GM18505 (cell line): ENCODE data around the gene DHRS4.
"Not testable (repeated sequence)": the region's sequence is repeated elsewhere in the genome, so short reads cannot be mapped to it uniquely, and the experiment has no call there.

Source experiments
- ATAC-seq: cut with Tn5 transposase; IDR thresholded peaks from one replicate; pipeline ENCODE4 v1.9.1; 2021; ENCODE audit not compliant: unreplicated experiment
- POLR2A ChIP-seq: IDR thresholded peaks from 4 replicates; pipeline ENCODE4 v1.6.1; 2011; ENCODE audit warnings: borderline replicate concordance; ENCODE audit not compliant: insufficient read depth, insufficient read length; ENCODE audit errors: extremely low read depth

The DHRS4 gene

GRCh38 chr14:23960899-23961298 lies 7.3 kb downstream of the DHRS4 start:
- not testable (repeated sequence) for ATAC-seq

- ATAC-seq, result not testable (repeated sequence)
Measured at GRCh38 chr14:23961704-23962103, 8.1 kb downstream of the DHRS4 start.

- not testable (repeated sequence) for ATAC-seq
Measured at GRCh38 chr14:23969130-23969480, 15.5 kb downstream of the DHRS4 start.

DNA sequence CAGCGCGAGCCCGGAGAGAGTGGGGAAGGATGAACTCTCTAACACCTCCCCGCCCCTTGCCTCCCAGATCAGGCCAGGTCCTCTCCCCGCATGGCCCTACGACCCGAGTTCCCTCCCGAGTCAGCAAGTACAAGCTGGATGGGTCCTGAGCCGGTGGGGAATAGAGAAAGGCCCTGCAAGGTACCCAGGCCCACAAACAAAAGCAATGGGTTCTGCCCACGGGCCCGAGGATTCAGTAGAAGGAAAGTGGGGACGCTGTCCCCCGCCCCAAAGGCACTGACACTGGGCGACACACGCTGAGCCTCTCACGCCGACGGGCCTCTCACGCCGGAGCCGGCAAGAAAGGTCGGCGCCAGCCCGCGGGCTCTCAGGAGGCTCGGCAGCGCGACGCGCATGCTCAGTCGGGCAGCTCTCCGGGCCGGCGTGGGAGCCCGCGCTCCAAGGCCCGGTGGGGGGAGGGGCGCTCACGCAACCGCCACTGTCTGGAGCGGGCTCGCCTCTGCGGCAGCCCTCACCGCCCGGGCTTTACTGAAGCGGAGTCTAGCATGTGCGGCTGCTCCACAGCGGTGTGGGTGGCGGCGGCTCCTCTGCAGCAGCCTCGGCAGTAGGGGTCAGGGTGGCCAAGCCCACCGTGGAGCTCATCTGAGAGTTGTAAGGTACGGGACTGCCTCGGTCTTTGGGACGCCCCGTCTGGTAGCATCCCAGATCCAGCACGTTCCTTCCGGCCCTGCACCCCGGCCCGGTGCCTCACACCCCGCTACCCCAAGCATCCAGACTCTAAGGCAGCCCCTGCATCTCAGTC lies 16.1 kb downstream of the DHRS4 start:
- ATAC-seq, result peak; percentile 63

GRCh38 chr14:23970283-23970659 lies 16.7 kb downstream of the DHRS4 start:
- not testable (repeated sequence) for ATAC-seq

- ATAC-seq, result not testable (repeated sequence)
Measured at GRCh38 chr14:23973178-23973577, 19.6 kb downstream of the DHRS4 start.

- ATAC-seq, result not testable (repeated sequence)
Measured at GRCh38 chr14:23974041-23974440, 20.5 kb downstream of the DHRS4 start.

DNA sequence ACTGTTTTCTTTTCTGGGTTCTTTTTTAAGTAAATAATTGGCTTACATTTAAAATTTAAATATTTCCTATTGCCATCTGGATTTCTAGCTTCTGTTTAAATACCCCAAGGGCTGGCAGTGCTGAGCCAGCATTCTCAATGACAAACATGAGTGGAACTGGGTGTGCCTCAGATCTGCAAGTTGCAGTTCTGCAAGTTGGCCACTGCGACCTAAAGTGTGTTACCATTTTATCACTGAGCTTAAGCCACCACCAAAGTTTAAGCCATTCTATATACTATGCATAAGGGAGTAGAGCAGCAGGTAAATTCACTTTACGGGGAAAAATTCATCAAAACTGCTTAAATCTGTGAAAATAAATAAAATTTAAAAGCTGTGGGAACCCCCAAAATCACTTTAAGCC lies 23.6 kb downstream of the DHRS4 start:
- ATAC-seq, result not testable (repeated sequence)

- ATAC-seq, result not testable (repeated sequence)
Measured at GRCh38 chr14:23981951-23982813, 28.6 kb downstream of the DHRS4 start.

GRCh38 chr14:23984891-23985602 lies 31.5 kb downstream of the DHRS4 start:
- no peak for TF ChIP-seq POLR2A
- no peak for ATAC-seq

- ATAC-seq, result not testable (repeated sequence)
Measured at GRCh38 chr14:23988223-23988606, 34.6 kb downstream of the DHRS4 start.

DNA sequence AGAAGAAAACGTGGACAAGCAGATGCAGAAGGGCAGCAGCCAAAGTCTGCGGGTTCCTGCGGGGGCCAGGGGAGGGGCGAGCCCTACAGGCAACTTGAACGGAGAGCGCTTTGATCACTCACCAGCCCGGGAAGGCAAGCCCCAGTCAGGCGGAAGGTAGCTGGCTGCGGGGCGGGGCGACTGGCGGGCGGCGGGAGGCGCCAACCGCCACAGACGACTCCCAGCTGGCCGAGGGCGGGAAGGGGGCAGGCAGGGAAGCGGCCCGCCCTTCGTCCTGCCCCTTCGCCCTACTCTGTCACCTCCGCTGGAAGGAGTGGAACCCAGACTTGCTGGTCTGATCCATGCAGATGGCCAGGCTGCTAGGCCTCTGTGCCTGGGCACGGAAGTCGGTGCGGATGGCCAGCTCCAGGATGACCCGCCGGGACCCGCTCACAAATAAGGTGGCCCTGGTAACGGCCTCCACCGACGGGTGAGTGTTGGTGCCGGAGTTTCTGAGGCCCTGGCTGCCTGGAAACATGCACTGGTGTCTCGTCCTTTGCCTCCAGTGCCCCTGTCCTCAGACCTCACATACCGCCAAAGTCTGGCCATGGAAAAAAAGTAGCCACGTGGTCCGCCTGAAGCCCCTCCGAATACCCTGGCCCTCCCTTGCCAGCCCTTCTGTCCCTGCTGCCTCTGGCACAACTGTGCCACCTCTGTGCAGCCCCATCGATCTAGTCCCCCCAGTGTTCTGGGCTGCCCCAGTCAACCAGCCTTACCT lies 35.2 kb downstream of the DHRS4 start, which contains the start of gene DHRS4L2:
Gene DHRS4L2, plus strand, starts transcription at position 323 of the 757 bp plus-strand sequence. Its CDS starts 19 bp downstream, at position 342.
- peak; percentile 88 for ATAC-seq
- TF ChIP-seq POLR2A, result peak; percentile 48

DNA sequence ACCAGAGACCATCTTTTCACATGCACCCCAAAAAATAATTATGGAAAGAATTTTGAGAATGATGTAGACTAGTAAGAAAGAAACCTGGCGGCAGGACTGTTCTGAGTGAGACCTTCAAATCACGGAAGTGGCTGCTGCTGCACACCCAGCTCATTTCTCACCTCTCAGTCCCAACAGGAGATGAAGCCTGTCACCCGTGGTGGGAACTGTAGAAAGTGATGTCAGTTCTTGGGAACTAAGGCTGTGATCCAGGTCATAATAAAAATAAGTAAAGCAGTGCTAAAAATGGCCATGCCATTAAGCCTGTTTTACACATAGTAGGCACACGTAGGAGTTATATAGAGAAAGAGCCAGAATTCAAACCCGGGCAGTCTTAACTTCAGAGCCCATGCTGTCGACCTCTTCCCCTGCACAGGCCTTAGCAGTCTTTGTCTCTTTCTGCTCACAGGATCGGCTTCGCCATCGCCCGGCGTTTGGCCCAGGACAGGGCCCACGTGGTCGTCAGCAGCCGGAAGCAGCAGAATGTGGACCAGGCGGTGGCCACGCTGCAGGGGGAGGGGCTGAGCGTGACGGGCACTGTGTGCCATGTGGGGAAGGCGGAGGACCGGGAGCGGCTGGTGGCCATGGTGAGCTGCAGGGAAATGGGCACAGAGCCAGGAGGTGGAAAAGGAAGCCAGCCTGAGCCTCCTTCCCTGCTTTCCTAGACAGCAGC lies 36.3 kb downstream of the DHRS4 start:
- ATAC-seq, result not testable (repeated sequence)

GRCh38 chr14:23990961-23991360 lies 37.4 kb downstream of the DHRS4 start:
- ATAC-seq, result not testable (repeated sequence)

DNA sequence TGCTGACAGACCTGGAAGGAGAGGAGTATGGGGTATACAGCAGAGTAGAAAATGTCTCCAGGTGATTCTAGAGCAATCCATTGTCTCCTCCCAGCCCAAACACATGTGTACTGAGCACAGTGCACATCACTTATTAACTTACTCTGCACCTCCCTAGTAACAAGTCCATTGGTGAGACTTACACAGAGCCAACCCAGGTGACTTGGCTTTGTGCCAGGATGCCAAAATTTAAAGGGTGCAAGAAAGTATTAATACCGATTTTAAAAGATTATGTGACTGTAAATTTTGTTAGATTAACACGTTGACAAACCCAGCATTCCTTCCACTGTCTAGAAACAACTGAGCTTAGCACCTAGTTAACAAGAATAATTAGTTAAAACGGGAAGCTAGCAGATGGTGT lies 39.5 kb downstream of the DHRS4 start:
- not testable (repeated sequence) for ATAC-seq

DNA sequence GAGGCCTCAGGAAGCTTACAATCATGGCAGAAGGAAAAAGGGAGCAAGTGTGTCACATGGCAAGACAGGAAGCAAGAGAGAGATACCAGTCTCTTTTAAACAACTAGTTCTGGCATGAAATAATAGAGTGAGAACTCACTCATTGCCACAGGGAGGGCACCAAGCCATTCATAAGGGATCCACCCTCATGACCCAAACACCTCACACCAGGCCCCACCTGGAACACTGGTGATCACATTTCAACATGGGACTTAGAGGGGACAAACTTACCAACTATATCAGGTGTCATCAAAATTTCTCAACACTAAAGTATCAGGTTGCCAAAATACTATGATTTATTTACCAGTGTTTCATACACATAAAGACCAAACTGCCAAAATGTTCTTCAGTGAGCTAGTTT lies 42.4 kb downstream of the DHRS4 start:
- ATAC-seq, result not testable (repeated sequence)

DNA sequence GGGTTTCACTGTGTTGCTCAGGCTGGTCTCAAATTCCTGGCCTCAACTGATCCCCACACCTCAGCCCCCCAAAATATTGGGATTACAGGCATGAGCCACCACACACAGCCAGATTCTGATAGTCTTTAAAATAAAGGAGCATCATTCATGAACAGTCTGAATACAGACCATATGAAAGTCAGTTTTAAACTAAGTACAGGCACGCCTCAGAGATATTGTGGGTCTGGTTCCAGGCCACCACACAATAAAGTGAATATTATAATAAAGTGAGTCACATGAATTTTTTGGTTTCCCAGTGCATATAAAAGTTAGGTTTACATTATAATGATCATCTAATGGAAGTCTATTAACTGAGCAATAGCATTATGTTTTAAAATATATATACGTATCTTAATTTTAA lies 43.3 kb downstream of the DHRS4 start:
- not testable (repeated sequence) for ATAC-seq

- ATAC-seq, result not testable (repeated sequence)
Measured at GRCh38 chr14:23999640-24000039, 46.1 kb downstream of the DHRS4 start.

DNA sequence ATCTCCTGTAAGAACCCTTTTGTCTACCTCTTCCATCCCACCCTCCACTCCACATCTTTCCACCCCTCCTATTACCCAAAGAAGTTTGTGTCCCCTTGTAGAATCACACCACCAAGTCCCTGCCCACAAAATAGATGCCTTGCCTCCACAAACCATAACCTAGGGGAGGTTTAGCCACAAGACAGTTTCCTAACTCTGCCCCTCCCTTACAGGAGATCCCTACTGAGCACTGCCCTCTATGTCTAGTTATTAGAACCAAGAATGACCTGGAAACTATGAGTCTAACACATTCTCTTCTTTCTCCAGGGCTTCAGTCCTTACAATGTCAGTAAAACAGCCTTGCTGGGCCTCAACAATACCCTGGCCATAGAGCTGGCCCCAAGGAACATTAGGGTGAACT lies 47.5 kb downstream of the DHRS4 start:
- not testable (repeated sequence) for ATAC-seq
